CD4-positive, alpha-beta T cell (primary cell): ENCODE measurements around the gene NTN5. TPM values are rescaled to one million over a fixed set of nuclear protein-coding genes. Genes with fewer than 3 reads are reported as not detected.

Experiments
- ATAC-seq: fragments of 200-7000 bp; cut with Tn5 transposase; one replicate; pipeline ENCODE4 v1.10.0; 2022; ENCODE audit warnings: mild to moderate bottlenecking; ENCODE audit not compliant: poor library complexity
- CTCF ChIA-PET: fragments of 350-600 bp; sonication (Branson Sonifier 250); formaldehyde crosslinking; loops from one replicate; lab custom pipeline; 2021; ENCODE audit warnings: antibody characterized with exemption, inconsistent platforms; lab: Charles Lee
- POLR2A ChIA-PET: fragments of 350-600 bp; sonication (Branson Sonifier 250); formaldehyde crosslinking; loops from one replicate; lab custom pipeline; 2021; ENCODE audit warnings: antibody characterized with exemption, inconsistent platforms; lab: Charles Lee
- DNase-seq, 14 experiments: peaks; one replicate each; pipeline ENCODE4 v3.0.0-alpha.2; 2013 to 2020; ENCODE audit warnings: mixed read lengths in 2 of 14
- H3K27ac ChIP-seq, 2 donors: one replicate each; pipeline versions ENCODE4 v1.5.1 to v1.7.0; 2013; ENCODE audit warnings: low read length in 2 of 2, low read depth in 1 of 2, mild to moderate bottlenecking in 1 of 2
- H3K27me3 ChIP-seq, 2 experiments: 1 replicate in 1 of 2; 2 replicates in 1 of 2; pipeline versions ENCODE4 v1.6.1 to v1.7.0; 2013; ENCODE audit warnings: low read length in 2 of 2, control low read depth in 1 of 2, mild to moderate bottlenecking in 1 of 2, moderate library complexity in 1 of 2; ENCODE audit not compliant: insufficient read depth in 2 of 2, control insufficient read depth in 1 of 2
- H3K36me3 ChIP-seq: one replicate; pipeline ENCODE4 v1.6.1; 2013; ENCODE audit warnings: low read length, control low read depth; ENCODE audit not compliant: insufficient read depth
- H3K4me1 ChIP-seq: one replicate; pipeline ENCODE4 v1.6.1; 2013; ENCODE audit warnings: low read length, control low read depth; ENCODE audit not compliant: insufficient read depth
- H3K4me3 ChIP-seq: one replicate; pipeline ENCODE4 v1.5.1; 2013; ENCODE audit warnings: mild to moderate bottlenecking, low read length, moderate library complexity
- H3K9me3 ChIP-seq, 2 experiments: 1 replicate in 1 of 2; 2 replicates in 1 of 2; pipeline versions ENCODE4 v1.6.1 to v1.7.0; 2013; ENCODE audit warnings: low read length in 2 of 2, mild to moderate bottlenecking in 2 of 2, control low read depth in 1 of 2, moderate library complexity in 1 of 2; ENCODE audit not compliant: control insufficient read depth in 1 of 2, insufficient read depth in 1 of 2
- H3K27ac Mint-ChIP-seq: one replicate; pipeline ENCODE4 v1.8.0; 2020; ENCODE audit warnings: mixed read lengths
- H3K27me3 Mint-ChIP-seq: one replicate; pipeline ENCODE4 v1.8.0; 2021; ENCODE audit warnings: mixed read lengths
- H3K36me3 Mint-ChIP-seq: one replicate; pipeline ENCODE4 v1.8.0; 2021; ENCODE audit warnings: low read depth, mixed read lengths
- H3K4me1 Mint-ChIP-seq: one replicate; pipeline ENCODE4 v1.8.0; 2021; ENCODE audit warnings: low read depth, mixed read lengths
- H3K4me3 Mint-ChIP-seq: one replicate; pipeline ENCODE4 v1.8.0; 2020; ENCODE audit warnings: mild to moderate bottlenecking, mixed read lengths
- H3K9me3 Mint-ChIP-seq: one replicate; pipeline ENCODE4 v1.8.0; 2020; ENCODE audit warnings: mixed read lengths
- CTCF ChIP-seq: fragments of 200-600 bp; IDR thresholded peaks from one replicate; pipeline ENCODE4 v1.8.0; 2022; ENCODE audit warnings: antibody characterized with exemption, mild to moderate bottlenecking
- intact Hi-C, 2 experiments: fragments of 100-400 bp; cut with DNase I in 1 of 2; cut with micrococcal nuclease in 1 of 2; formaldehyde crosslinking; loops; one replicate each; pipeline versions ENCODE4 v1.15.1 to v1.9.0; 2023 to 2025; cut with DNase I, micrococcal nuclease
- total RNA-seq, 174 experiments: library from RNA in 2 of 174; stranded (reverse) in 2 of 174; gene quantifications; one replicate each; pipeline ENCODE4 v1.2.3 and lab custom pipeline; 2021 to 2026

Gene NTN5
- total RNA-seq, 2 experiments from 2014 or later = 2.7 to 3.0 TPM

- Histone ChIP-seq H3K4me1 (peaks cover 43% of the 10 kb centered on the region), H3K27ac (peak overlapping the region; percentile 86 to 94), H3K4me3 (peak overlapping the region; percentile 71), H3K36me3 (no peaks in the 10 kb centered on the region), H3K9me3 (no peaks in the 10 kb centered on the region), H3K27me3 (no peaks in the 10 kb centered on the region)
- Mint-ChIP-seq H3K4me1 (peaks cover 43% of the 10 kb centered on the region), H3K36me3 (peaks cover 22% of the 10 kb centered on the region), H3K27me3 (no peaks in the 10 kb centered on the region), H3K4me3 (peak overlapping the region; percentile 94), H3K9me3 (no peaks in the 10 kb centered on the region), H3K27ac (peak overlapping the region; percentile 97)
- POLR2A ChIA-PET = interaction anchor here (3.6 kb wide), 2 partner anchors 15 to 21 kb away, joined by 38 to 39 read pairs; partner anchors contain the start of genes RPL18 and SPHK2
- TF ChIP-seq CTCF = no peak
- peak in 2 of 14 experiments; percentile 49 to 76 for DNase-seq
- no peak for ATAC-seq
- intact Hi-C loops = loop anchor here (1.0 to 10.0 kb wide), 7 partner anchors 7 to 1236 kb away; partner anchors contain the start of genes AKT1S1 (in 1 of the 2), C19orf73 (in 1 of the 2), CA11 (in 1 of the 2) and PPFIA3 (in 1 of the 2)
- CTCF ChIA-PET = no interaction called here
Observed at GRCh38 chr19:48638831-48639381, 33.9 kb downstream of the NTN5 start.

- CTCF ChIA-PET = interaction anchor here (1.3 to 1.7 kb wide), 2 partner anchors 8 to 19 kb away, joined by 4 to 8 read pairs; partner anchors contain the start of genes CA11, RPL18 and SPHK2
- peak; percentile 19 for TF ChIP-seq CTCF
- POLR2A ChIA-PET = interaction anchor here (0.6 to 3.6 kb wide), 21 partner anchors 8 to 355 kb away, joined by 3 to 39 read pairs (median 5); partner anchors contain the start of genes CA11, GYS1, RPL18 and RUVBL2
- H3K9me3 Mint-ChIP-seq = no peaks in the 10 kb centered on the region
- peaks cover 50% of the 10 kb centered on the region for H3K4me1 ChIP-seq
- H3K27me3 ChIP-seq = no peaks in the 10 kb centered on the region
- peaks cover 25% of the 10 kb centered on the region for H3K36me3 Mint-ChIP-seq
- no peaks in the 10 kb centered on the region for H3K9me3 ChIP-seq
- peak; percentile 41 for ATAC-seq
- peak overlapping the region; percentile 86 to 94 for H3K27ac ChIP-seq
- DNase-seq = peak; percentile 72 to 97 (median 80)
- peaks cover 49% of the 10 kb centered on the region for H3K4me1 Mint-ChIP-seq
- peak overlapping the region; percentile 94 for H3K4me3 Mint-ChIP-seq
- H3K36me3 ChIP-seq = peaks cover 6% of the 10 kb centered on the region
- intact Hi-C loops = loop anchor here (1.0 to 10.0 kb wide), 7 partner anchors 8 to 1237 kb away; partner anchors contain the start of genes RPL18 (in 2 of the 2), SPHK2 (in 2 of the 2), AKT1S1 (in 1 of the 2) and C19orf73 (in 1 of the 2)
- peak overlapping the region; percentile 97 for H3K27ac Mint-ChIP-seq
- peak overlapping the region; percentile 71 for H3K4me3 ChIP-seq
- H3K27me3 Mint-ChIP-seq = no peaks in the 10 kb centered on the region
Observed at GRCh38 chr19:48637948-48638830, 34.6 kb downstream of the NTN5 start.

DNA sequence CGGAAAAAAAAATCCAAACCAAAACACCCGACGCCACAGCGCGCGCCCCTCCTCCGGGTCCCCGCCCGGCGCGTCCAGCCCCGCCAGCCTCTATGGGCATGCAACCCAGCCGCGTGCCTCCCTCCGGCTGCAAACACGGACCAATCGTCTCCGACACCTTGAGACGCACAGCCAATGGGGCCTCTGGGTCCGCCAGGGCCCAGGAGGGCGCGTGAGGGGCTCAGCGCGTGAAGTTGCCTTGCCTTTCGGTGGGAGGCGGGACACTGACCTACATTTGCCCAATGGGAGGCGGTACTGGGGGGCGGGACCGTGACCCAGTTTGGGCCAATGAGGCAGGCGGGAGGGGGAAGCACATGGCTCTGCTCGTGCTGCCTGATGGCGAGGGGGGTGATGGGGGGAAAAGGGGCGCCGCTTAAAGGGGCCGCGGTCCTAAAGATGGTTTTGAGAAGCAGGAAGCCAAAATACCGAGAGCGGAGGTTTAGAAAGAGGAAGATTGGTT lies 35.3 kb downstream of the NTN5 start:
- Mint-ChIP-seq H3K9me3 (no peaks in the 10 kb centered on the region), H3K36me3 (peaks cover 32% of the 10 kb centered on the region), H3K27ac (peak overlapping the region; percentile 97), H3K4me3 (peak overlapping the region; percentile 94), H3K4me1 (peaks cover 50% of the 10 kb centered on the region), H3K27me3 (no peaks in the 10 kb centered on the region)
- Histone ChIP-seq H3K27ac (peak overlapping the region; percentile 86 to 94), H3K36me3 (peaks cover 13% of the 10 kb centered on the region), H3K4me3 (peak overlapping the region; percentile 71), H3K4me1 (peaks cover 57% of the 10 kb centered on the region), H3K9me3 (no peaks in the 10 kb centered on the region), H3K27me3 (no peaks in the 10 kb centered on the region)
- ChIA-PET CTCF (interaction anchor here (1.2 to 1.7 kb wide), 3 partner anchors 8 to 262 kb away, joined by 4 to 8 read pairs (median 4); partner anchors contain the start of genes CA11, RPL18 and SPHK2), POLR2A (interaction anchor here (0.6 to 3.6 kb wide), 24 partner anchors 8 to 1923 kb away, joined by 3 to 39 read pairs (median 4); partner anchors contain the start of genes CA11, GYS1, RPL18 and RUVBL2)
- no peak for TF ChIP-seq CTCF
- peak; percentile 99 to 100 (median 100) for DNase-seq
- intact Hi-C loops = loop anchor here (1.0 to 10.0 kb wide), 5 partner anchors 18 to 1237 kb away; partner anchors contain the start of genes AKT1S1 (in 1 of the 2), C19orf73 (in 1 of the 2), PPFIA3 (in 1 of the 2) and RPL18 (in 1 of the 2)
- ATAC-seq = peak; percentile 69
